ENCODE data around the gene NEU4. TPM values are rescaled to one million over a fixed set of nuclear protein-coding genes. Genes with fewer than 3 reads are reported as not detected.
"Not testable (repeated sequence)": the region's sequence is repeated elsewhere in the genome, so short reads cannot be mapped to it uniquely, and the experiment has no call there.

NEU4 gene
- polyA plus RNA-seq, 5 donors: 0.07 to 0.49 (median 0.21) TPM

DNA sequence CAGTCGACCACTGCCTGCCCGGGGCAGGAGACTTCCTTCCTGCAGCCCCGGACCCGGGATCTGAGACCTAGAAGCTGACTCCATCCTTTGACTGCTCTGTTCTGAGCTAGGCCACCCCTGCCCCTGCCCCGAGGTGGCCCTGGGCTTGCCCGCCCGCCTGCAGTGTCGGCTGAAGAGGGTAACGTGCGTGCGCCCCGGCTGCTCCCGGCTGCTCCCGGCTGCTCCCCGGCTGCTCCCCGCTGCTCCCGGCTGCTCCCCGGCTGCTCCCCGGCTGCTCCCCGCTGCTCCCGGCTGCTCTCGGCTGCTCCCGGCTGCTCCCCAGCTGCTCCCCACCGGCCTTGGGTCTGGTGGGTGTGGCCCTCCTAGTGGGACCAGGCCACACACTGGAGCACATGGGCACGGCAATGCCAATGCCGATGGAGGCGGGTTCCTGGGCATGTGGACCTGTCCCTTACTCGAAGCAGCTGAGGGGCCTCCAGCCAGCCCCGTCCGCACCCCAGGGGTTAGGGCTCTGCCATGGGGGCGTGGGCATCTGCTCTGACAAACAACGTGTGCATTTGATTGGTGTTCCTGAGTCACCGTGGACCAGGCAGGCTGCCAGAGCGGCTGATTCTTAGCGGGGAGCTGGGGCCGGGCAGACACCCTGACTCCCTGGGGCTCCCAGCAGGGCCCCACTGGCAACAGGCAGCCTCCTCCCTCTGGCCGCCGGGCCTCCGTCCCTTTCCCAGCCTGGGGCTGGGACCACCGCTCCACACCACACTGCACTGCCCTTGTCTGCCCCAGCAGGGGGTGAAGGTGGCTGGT lies 34.4 kb upstream of the NEU4 start:
- DNase-seq: no peak

GRCh38 chr2:241775223-241776177 lies 33.5 kb upstream of the NEU4 start:
- DNase-seq: no peak

DNA sequence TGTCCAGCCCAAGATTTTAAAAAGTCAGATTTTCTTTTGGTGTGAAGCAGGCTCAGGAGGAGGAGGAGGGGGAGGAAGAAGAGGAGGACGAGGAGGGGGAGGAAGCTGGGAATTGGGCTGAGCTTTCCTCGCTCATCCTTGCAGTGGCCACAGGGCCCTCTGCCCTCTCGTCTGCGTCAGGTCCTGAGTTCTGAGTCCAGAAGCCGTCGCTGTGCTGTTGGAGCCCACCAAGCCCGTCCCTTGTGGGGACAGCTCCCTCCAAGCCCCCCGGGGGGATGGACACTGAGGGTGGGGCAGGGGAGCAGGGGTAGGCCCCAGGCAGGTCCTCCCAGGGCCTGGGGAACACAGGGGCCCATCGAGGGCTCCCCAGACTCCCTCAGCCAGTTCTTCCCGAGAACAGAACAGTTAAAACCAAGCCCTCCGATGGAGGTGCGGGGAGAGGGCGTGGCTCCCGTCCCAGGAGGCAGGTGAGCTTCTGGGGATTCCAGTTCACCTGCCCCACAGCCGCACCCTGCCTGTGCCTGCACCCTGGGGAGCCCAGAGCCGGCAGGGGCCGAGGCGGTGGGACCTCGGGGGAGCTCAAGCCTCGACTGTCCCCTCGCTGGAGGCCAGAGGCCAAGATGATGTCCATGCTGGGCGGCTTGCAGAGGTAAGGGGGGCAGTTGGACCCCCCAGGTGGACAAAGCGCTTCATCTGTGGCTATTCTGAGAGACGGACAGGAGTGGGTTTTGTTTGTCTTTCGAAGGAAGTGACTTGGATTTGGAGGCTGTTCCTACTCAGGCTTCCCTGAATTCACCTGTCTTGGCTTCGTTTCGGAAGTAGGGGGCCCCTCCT lies 32.4 kb upstream of the NEU4 start, which contains the start of gene GAL3ST2:
GAL3ST2 (plus strand) TSS at position 487 of the 834 bp plus-strand sequence; CDS start at position 621, 134 bp downstream.
- no peak for DNase-seq

DNA sequence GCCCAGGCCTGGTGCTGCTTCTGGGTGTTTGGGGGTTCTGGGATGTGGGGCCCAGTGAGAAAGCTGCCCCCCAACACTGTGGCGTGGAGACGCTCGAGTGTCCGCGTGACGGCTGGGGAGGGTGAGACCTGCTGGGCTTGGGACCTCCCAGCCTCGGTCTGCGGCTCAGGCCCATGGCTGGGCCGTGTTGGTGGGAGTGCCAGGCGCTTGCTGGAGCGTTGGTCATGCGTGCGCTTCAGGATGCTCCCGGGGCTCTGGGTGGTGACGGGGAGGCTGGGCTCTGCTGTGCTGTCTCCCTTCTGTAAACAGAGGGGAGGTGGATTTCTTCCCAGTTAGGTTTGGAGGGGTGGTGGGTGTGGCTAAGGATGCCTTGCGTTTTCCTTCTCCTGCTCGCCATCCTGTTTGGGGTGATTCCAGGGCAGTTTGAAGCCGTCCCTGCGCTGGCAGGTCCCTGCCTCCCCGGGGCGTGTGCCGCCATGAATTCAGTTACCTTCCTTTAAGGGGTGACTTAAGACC lies 31.8 kb upstream of the NEU4 start:
- DNase-seq: no peak

- no peak for DNase-seq
These were observed 31.0 kb upstream of the NEU4 start for GRCh38 chr2:241777686-241778627.

GRCh38 chr2:241780939-241781569 lies 27.9 kb upstream of the NEU4 start:
- DNase-seq: no peak

GRCh38 chr2:241782053-241782452 lies 26.9 kb upstream of the NEU4 start:
- DNase-seq: not testable (repeated sequence)

GRCh38 chr2:241788135-241788534 lies 20.9 kb upstream of the NEU4 start:
- DNase-seq: no peak

- no peak for DNase-seq
These were observed 20.4 kb upstream of the NEU4 start for GRCh38 chr2:241788572-241788971.

GRCh38 chr2:241791385-241791784 lies 17.6 kb upstream of the NEU4 start:
- DNase-seq: not testable (repeated sequence)

GRCh38 chr2:241793385-241793784 lies 15.6 kb upstream of the NEU4 start:
- DNase-seq: no peak

GRCh38 chr2:241794250-241794823 lies 14.7 kb upstream of the NEU4 start:
- no peak for DNase-seq

- no peak for DNase-seq
These were observed 13.7 kb upstream of the NEU4 start for GRCh38 chr2:241795021-241795999.

GRCh38 chr2:241796209-241796608 lies 12.8 kb upstream of the NEU4 start:
- no peak for DNase-seq

DNA sequence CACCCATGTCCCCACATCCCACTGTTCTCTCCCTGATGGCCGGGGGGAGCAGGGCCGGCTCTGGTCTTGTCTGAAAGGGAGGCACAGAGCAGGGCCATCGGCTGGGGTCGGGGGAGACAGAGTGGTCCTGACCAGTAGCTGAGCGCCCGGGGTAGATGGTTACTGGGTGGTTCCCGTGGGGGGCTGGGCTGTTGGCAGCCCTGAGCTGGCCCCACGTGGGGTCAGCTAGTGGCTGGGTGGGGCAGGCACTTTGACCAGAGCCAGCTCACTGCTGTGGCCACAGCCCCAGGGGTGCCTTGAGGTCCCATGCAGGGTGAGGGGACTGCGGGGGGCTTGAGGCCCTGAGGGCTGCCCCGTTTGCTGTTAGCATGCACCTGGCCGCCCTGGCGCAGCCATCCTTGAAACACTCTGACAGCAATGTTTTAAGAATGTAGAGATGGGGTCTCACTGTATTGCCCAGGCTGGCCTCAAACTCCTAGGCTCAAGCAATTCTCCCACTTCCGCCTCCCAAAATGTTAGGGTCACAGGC lies 12.3 kb upstream of the NEU4 start:
- no peak for DNase-seq

GRCh38 chr2:241797441-241798080 lies 11.4 kb upstream of the NEU4 start:
- DNase-seq: no peak

GRCh38 chr2:241798081-241798630 lies 10.8 kb upstream of the NEU4 start:
- no peak for DNase-seq

Data from right lung (tissue), 5 donors.